Kasumi-1 (cell line): Measurements from ENCODE around the gene PLA2G2F.
"Not testable (repeated sequence)": the region's sequence is repeated elsewhere in the genome, so short reads cannot be mapped to it uniquely, and the experiment has no call there.

Experiments used
- DNase-seq, 2 experiments: peaks; one replicate each; lab custom pipeline; 2025; lab: John Stamatoyannopoulos, UW

Gene PLA2G2F

DNA sequence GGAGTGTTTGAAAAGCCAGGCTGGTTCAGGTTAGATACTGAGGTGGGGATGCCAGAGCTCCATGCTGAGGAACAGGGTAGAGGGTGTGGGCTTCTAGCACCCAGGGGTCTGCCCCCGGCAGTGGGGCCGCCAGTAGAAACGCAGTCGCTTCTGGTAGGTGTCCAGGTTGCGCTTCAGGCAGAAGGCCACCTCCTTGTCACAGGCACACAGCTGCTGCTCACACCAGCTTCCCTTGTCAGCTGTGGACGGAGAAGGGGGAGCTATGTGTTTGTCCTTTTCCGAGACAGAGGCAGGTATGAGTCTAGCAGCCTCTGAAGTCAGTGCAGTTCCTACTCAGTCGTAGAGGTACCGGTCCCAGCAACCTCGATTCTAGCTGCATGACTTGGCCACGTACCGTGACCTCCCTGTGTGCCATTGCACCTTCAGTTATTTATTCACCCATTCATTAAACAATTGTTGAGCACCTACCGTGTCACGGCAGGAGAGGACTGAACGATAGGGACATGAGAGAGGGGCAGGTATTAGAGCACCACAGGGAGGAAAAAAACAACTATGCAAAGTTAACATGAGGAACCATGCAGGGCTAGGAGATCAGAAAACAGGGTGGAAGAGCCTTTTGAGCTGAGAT is 25.0 kb upstream of the PLA2G2F start:
- no peak for DNase-seq

GRCh38 chr1:20115479-20115878 is 23.6 kb upstream of the PLA2G2F start:
- DNase-seq: no peak

DNA sequence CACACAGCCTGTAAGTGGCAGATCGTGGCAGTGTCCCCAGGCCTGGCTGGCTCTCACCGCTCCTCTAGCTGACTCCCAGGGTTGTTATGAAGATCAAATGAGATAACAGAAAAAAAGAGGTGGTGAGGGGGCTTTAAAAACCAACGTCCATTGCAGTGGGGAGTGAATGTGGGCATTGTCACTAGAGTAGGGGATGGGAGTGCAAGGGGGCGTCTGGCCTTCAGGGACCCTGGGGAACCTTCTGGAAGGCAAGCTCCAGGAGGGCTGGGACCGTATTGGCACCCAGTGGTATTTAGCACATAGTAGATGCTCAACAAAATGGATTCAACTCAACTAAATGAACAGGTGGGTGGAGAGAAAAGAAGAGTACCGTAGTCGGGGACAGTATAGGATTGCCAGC is 23.2 kb upstream of the PLA2G2F start:
- DNase-seq: no peak

DNA sequence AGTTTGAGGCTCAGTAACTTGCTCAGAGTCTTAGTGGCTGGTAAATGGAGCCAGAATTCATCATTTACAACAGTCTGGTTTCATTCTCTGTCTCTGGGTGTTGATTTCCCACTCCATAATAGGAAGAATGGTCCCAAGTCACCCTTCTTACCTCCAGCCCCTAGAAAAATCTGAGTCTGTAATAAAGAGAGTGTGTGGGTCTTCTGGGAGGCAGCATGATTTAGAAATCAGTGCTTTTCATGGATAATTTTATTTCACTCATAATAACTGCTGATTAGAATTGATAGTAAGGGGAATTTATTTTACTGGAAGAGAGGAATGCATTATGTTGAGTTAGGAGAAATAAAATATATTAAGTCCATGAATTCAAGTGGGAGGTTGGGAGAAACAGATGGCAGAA is 21.9 kb upstream of the PLA2G2F start:
- DNase-seq: no peak

DNA sequence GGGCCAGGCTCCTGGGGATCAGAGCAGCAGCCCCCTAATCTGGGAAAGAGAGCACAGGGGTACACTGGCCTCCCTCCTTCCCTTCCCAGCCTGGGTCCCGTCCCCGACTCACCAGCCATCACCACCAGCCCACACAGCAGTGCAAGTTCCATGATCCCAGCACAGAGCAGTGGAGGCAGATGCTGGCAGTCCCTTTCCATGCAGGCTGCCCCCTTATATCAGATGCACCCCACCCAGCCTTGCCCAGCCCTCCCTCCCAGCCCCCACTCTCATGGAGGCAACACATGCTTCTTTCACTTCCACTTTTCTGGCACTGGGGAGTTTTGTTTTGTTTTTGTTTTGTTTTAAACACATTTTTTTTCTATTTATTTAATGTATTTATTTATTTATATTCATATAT is 19.8 kb upstream of the PLA2G2F start, which contains the start of gene PLA2G2D:
Gene PLA2G2D, minus strand, starts transcription at position 190 of the 400 bp plus-strand sequence. Its CDS starts 38 bp downstream, at position 152.
- no peak for DNase-seq

- DNase-seq: no peak
These were observed 18.3 kb upstream of the PLA2G2F start for GRCh38 chr1:20120796-20121195.

GRCh38 chr1:20123722-20124455 is 15.2 kb upstream of the PLA2G2F start:
- DNase-seq: no peak

DNA sequence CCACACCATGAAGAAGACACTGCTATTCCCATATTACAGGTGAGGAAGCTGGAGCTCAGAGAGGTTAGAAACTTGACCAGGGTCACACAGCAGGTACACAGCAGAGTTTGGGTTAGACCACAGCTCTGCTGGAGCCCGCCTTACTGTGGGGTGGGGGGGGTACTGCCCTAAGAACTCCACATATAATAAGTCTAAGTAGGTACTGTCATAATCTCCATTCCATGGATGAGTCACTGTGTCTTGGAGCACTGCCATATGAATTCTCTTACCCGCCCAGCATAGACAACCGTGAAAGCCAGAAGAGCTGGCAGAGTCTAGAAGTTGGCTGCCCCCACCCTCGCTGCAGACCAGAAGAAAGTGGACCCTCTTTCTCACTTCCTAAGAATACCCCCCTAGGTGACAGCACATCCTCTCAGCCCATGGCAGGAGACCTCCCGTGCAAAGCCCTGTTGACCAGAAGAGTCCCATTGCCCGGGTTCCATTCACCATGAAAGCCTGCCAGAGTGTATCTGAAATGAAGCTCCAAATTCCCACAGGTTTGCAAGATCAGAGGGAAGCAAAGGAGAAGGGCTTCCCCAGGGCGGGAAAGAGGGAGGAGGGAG is 14.6 kb upstream of the PLA2G2F start:
- DNase-seq: no peak

GRCh38 chr1:20125100-20125499 is 14.0 kb upstream of the PLA2G2F start:
- no peak for DNase-seq

DNA sequence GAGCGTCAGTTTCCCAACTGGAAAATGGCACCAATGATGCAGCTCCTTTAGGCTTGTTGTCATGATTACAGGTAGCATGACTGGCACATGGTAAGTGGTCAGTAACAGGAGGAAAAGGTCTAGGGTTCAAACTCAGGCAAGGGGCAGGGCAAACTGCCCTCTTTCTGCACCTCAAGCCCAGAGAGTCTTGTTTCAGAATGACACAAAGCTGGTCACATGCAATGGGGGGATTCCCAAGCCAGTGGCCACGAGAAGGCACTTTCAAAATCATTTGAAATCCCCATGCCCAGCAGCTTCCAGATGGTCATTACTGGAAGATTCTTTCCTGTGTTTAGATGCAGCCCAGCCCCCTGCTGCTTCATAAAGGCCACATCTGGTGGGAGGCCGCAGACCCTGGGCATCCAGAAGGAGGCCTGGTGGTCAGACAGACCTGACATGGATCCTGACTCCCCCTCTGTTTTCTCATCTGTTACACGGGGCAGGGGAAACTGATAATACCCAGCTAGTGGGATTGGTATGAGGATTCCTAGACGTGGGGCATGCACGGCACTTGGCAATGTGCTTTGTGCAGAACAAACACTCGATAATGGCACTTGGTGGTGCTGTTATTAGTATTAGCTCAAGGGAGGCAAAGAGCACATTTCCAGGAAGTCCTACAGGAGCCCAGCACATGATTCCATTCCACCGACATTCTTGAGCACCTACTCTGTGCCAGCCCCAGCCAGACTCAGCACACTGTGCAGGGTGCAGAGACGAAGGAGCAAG is 12.9 kb upstream of the PLA2G2F start:
- DNase-seq: no peak

GRCh38 chr1:20126806-20127440 is 12.2 kb upstream of the PLA2G2F start:
- no peak for DNase-seq

DNA sequence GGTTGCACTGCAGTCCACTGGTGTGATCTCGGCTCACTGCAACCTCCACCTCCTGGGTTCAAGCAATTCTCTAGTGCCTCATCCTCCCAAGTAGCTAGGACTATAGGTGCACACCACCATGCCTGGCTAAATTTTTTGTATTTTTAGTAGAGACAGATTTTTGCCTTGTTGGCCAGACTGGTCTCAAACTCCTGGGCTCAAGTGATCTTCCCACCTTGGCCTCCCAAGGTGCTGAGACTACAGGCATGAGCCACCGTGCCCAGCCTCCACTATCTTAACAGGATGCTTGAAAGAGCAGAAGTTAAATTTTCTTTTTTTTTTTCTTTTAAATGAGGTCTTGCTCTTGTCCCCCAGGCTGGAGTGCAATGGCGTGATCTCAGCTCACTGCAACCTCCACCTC is 8.6 kb upstream of the PLA2G2F start:
- DNase-seq: not testable (repeated sequence)

DNA sequence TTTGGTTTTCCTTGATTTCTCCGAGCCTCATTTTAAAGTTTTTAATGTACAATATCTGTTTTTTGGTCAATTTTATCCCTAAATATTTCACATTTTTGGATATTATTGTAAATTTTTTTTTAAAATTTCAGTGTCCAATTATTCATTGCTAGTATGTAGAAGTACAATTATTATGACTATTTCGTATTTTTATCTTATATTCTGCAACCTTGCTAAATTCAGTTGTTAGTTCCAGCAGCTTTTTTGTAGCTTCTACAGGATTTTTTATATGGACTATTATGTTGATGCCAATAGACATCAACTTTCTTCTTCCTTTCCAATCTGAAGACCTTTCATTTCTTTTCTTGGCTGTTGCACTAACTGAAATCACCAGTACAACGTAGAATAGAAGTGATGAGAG is 4.1 kb upstream of the PLA2G2F start:
- DNase-seq: no peak

DNA sequence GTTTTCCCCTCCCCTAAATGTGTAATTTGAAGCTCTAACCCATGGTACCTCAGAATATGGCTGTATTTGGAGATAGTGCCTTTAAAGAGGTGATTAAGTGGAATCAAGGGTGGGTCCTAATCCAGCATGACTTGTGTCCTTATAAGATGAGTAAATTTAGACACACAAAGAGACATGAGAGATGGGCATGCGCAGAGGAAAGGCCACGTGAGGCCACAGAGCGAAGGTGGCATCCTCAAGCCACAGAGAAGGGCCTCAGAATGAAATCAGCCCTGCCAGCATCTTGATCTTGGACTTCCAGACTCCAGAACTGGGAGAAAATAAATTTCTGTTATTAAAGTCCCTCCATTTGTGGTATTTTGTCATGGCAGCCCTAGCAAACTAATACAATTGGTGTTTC is 2.9 kb upstream of the PLA2G2F start:
- no peak for DNase-seq

GRCh38 chr1:20137055-20137454 is 2.1 kb upstream of the PLA2G2F start:
- DNase-seq: no peak

DNA sequence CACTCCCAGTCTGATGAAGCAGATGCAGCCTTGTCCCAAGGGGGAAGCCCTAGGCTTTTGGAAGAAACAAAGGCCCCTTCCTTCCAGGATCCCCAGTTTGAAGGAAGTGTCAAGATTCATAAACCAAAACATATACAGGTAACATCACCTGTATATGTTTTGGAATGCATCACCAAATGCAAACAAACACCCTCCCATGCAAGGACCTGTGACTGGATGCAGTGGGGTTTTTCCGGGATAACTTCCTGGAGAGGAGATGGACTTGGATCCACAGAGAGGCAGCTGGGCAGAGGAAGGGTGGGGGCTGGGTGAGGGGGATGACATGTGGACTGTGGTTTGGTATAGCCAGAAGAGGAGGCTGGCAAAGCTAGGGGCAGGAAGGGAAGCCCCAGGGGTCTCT is 1.5 kb upstream of the PLA2G2F start:
- DNase-seq: no peak

DNA sequence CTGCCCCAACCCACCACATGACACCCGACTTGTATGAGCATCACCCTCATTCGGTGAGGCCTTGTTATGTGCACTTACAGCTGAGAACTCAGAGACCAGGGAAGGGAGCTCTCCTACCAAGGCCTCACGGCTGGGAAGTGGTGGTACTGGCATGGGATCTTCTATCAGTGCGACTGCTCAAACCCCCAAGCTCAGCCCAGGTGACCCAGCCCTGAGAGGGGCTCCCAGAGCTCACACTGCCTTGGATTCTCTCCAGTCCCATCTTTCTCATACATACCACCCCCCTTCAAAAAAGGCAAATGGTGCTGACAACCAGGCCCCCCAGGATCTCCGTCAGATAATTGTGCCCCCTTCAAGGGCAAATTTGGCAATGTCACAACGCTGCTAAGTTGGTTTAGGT is 777 bp upstream of the PLA2G2F start:
- DNase-seq: no peak

DNA sequence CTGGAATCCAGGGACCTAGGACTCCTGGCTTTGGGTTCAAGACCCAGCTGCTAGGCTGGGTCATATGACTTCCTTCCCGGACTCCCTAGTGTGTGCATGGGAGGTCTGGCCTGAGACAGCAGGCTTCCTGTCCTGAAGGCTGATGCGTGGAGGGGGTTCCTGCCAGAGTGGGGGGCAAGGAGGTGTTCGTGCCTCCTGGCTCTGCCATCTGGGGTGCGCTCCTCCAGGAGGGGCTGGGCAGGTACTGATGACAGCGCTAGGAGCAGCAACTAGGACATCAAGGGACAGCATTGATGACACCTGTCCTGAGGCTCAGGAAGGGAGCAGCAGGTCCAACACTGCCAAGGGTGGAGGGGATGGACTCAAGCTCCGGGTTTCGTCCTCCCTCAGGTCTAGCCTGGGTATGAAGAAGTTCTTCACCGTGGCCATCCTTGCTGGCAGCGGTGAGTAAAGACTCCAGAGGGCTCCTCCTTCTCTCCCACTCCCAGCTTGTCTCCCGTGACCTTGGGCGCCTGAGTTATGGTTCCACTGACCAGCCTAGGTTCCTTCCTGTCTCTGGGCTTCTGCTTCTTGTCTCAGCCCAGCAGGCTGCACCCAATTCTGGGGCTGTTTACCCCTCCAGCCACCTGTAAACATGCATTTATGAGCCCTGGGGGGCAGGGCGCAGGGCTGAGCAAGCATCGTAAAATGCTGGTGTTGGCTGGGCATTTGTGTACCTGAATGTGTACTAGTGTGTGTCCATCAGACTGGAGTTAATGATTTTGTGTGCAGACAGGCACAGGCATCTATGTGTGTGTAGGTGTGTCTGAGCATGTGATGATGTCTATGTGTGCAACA is 871 bp downstream of the PLA2G2F start:
- no peak for DNase-seq

- no peak for DNase-seq
These were observed 1.9 kb downstream of the PLA2G2F start for GRCh38 chr1:20141001-20141400.

DNA sequence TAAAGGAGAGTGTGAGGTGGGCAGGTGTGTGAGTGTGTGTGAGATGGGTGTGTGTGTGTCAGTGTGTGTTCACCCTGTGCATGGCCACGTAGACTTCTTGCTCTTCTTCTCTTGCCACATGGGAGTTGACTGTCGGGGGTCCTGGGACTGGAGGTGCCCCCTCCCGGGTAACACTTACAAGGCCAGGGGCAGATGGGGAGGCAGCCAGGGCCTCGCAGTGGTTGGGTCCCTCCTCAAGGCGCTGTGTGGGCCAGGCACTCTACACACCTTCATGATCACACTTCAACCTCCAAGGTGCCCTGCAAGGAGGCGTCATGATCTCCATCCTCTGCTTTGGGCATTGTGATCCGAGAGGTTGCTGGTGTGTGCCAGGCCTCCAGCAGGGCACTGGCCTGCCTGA is 2.3 kb downstream of the PLA2G2F start:
- no peak for DNase-seq

GRCh38 chr1:20142001-20142710 is 3.0 kb downstream of the PLA2G2F start:
- DNase-seq: no peak
